Osteoblast (primary cell): ENCODE measurements around the gene PFKP. TPM values are rescaled to one million over a fixed set of nuclear protein-coding genes. Genes with fewer than 3 reads are reported as not detected.

Experiments
- DNase-seq: peaks from one replicate; pipeline ENCODE4 v3.0.0; 2011; ENCODE audit warnings: low spot score, mixed read lengths; ENCODE audit not compliant: insufficient read length; ENCODE audit errors: missing footprints
- H2AFZ ChIP-seq: 2 replicates; pipeline ENCODE4 v1.6.0; 2011; ENCODE audit warnings: mild to moderate bottlenecking, low read length
- H3K27ac ChIP-seq: 2 replicates; pipeline ENCODE4 v1.5.1; 2011; ENCODE audit warnings: mild to moderate bottlenecking, low read depth, low read length, moderate library complexity
- H3K27me3 ChIP-seq: 2 replicates; pipeline ENCODE4 v1.6.0; 2012; ENCODE audit warnings: mild to moderate bottlenecking, control low read depth, inconsistent platforms, low read length, moderate library complexity; ENCODE audit not compliant: insufficient read depth
- H3K36me3 ChIP-seq: 2 replicates; pipeline ENCODE4 v1.5.1; 2011; ENCODE audit warnings: mild to moderate bottlenecking, low read length, control low read depth, moderate library complexity; ENCODE audit not compliant: insufficient read depth
- H3K4me1 ChIP-seq: 2 replicates; pipeline ENCODE4 v1.5.1; 2011; ENCODE audit warnings: mild to moderate bottlenecking, low read length, control low read depth, moderate library complexity; ENCODE audit not compliant: insufficient read depth
- H3K4me2 ChIP-seq: 2 replicates; pipeline ENCODE4 v1.6.0; 2011; ENCODE audit warnings: mild to moderate bottlenecking, low read length; ENCODE audit not compliant: insufficient read depth
- H3K4me3 ChIP-seq: fragments of 200-600 bp; sonication (generic); 3 replicates; pipeline ENCODE4 v1.5.1; 2012; ENCODE audit warnings: mild to moderate bottlenecking, low read length, inconsistent platforms; ENCODE audit not compliant: insufficient read depth
- H3K79me2 ChIP-seq: 2 replicates; pipeline ENCODE4 v1.6.0; 2012; ENCODE audit warnings: mild to moderate bottlenecking, low read length, control low read depth, inconsistent platforms; ENCODE audit not compliant: insufficient read depth
- H3K9me3 ChIP-seq: 2 replicates; pipeline ENCODE4 v1.5.1; 2011; ENCODE audit warnings: low read depth, low read length, control low read depth
- H4K20me1 ChIP-seq: 2 replicates; pipeline ENCODE4 v1.6.0; 2012; ENCODE audit warnings: mild to moderate bottlenecking, low read length, control low read depth; ENCODE audit not compliant: insufficient read depth
- total RNA-seq: library from RNA; depleted of rRNA; stranded (reverse); fragments of >200 nt; gene quantifications from 2 replicates; pipeline ENCODE4 v1.2.3, GENCODE V29; 2012
- TF ChIP-seq, protein P1 (sequence below): IDR thresholded peaks from 2 replicates; pipeline ENCODE4 v1.5.1; 2011; ENCODE audit warnings: mild to moderate bottlenecking, low read depth, low read length, moderate library complexity; ENCODE audit errors: extremely low read depth

PFKP gene
- total RNA-seq: 71.6 and 80.0 TPM in 2 replicates

DNA sequence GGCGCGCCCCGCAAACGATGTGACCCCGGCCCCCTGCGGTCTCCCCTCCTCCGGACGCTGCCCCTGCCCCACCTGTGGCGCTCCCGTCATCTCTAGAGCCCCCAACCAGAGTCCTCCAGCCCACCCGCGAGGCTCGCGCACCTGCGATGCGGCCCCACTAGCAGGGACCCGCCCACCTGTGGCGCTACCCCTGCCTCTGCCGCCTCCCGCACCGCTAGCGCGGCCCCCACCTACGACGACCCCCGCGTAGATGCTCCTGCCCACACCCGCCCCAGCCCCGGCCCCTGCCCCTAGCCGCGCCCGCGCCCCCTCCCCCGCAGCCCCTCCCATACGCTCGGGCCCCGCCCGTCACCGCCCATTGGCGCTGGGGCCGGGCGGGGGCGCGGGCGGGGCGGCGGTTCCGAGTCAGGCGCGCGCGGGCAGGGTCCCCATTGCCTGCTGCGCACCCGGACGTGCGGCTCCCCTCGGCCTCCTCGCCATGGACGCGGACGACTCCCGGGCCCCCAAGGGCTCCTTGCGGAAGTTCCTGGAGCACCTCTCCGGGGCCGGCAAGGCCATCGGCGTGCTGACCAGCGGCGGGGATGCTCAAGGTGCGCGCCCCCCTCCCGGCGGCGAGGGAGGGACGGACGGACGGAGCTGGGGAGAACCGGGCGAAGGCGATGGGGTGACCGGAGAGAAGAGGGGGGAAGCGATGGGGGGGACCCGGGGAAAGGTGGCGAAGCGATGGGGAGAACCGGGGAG, at the start of gene PFKP:
PFKP (plus strand) TSS at position 431 of the 741 bp plus-strand sequence; CDS start at position 479, 48 bp downstream.
- Histone ChIP-seq H3K4me2 (peak within 1 kb of the TSS; percentile 94), H3K27ac (peak within 1 kb of the TSS; percentile 75), H3K27me3 (no peaks in the 10 kb centered on the region), H2AFZ (peak within 1 kb of the TSS; percentile 68), H3K79me2 (peaks cover 41% of the 10 kb centered on the region), H3K4me3 (peak within 1 kb of the TSS; percentile 88), H3K36me3 (peaks cover 10% of the 10 kb centered on the region), H3K4me1 (peaks cover 22% of the 10 kb centered on the region), H4K20me1 (peaks cover 5% of the 10 kb centered on the region), H3K9me3 (no peaks in the 10 kb centered on the region)
- DNase-seq: peak; percentile 90
- TF ChIP-seq, protein P1, sequence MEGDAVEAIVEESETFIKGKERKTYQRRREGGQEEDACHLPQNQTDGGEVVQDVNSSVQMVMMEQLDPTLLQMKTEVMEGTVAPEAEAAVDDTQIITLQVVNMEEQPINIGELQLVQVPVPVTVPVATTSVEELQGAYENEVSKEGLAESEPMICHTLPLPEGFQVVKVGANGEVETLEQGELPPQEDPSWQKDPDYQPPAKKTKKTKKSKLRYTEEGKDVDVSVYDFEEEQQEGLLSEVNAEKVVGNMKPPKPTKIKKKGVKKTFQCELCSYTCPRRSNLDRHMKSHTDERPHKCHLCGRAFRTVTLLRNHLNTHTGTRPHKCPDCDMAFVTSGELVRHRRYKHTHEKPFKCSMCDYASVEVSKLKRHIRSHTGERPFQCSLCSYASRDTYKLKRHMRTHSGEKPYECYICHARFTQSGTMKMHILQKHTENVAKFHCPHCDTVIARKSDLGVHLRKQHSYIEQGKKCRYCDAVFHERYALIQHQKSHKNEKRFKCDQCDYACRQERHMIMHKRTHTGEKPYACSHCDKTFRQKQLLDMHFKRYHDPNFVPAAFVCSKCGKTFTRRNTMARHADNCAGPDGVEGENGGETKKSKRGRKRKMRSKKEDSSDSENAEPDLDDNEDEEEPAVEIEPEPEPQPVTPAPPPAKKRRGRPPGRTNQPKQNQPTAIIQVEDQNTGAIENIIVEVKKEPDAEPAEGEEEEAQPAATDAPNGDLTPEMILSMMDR: no peak

DNA sequence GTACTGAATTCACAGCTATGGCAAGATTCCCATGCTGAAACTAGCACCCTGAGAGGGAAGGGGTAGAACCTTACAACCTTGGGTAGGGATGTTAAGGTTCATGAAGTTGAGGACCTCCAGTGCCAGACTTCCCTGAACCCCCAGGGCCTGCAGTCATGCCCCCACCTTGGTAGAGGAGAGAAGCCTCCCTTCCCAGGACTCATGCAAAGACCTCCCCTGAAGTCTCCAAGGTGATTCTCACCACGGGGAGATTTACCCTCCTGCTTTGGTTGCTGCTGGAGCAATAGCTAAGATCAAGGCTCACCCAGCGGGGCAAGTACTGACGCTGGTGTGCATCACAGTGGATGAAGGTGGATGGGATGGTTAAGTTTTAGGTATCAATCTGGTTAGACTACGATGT, 49.1 kb upstream of the PFKP start:
- no peak for DNase-seq
- Histone ChIP-seq H3K27me3 (peaks cover 22% of the 10 kb centered on the region), H3K9me3 (peaks cover under 1% of the 10 kb centered on the region), H3K4me2 (no peak overlapping the region), H2AFZ (no peak overlapping the region), H3K36me3 (no peaks in the 10 kb centered on the region), H3K27ac (no peak overlapping the region), H4K20me1 (no peaks in the 10 kb centered on the region), H3K79me2 (no peaks in the 10 kb centered on the region), H3K4me3 (no peak overlapping the region), H3K4me1 (no peaks in the 10 kb centered on the region)
- TF ChIP-seq, protein P1: no peak

- Histone ChIP-seq H3K4me1 (no peaks in the 10 kb centered on the region), H2AFZ (no peak overlapping the region), H3K4me2 (no peak overlapping the region), H3K79me2 (no peaks in the 10 kb centered on the region), H4K20me1 (no peaks in the 10 kb centered on the region), H3K4me3 (no peak overlapping the region), H3K27ac (no peak overlapping the region), H3K27me3 (peaks cover 9% of the 10 kb centered on the region), H3K9me3 (no peaks in the 10 kb centered on the region), H3K36me3 (no peaks in the 10 kb centered on the region)
- no peak for DNase-seq
- TF ChIP-seq, protein P1: no peak
These were observed 47.0 kb upstream of the PFKP start for GRCh38 chr10:3020311-3020710.

- no peak overlapping the region for H3K27ac ChIP-seq
- H3K4me1 ChIP-seq: no peaks in the 10 kb centered on the region
- no peak overlapping the region for H3K4me3 ChIP-seq
- no peaks in the 10 kb centered on the region for H3K79me2 ChIP-seq
- H3K9me3 ChIP-seq: no peaks in the 10 kb centered on the region
- peaks cover 8% of the 10 kb centered on the region for H3K27me3 ChIP-seq
- H3K36me3 ChIP-seq: no peaks in the 10 kb centered on the region
- H3K4me2 ChIP-seq: no peak overlapping the region
- TF ChIP-seq, protein P1: no peak
- no peak overlapping the region for H2AFZ ChIP-seq
- no peak for DNase-seq
- H4K20me1 ChIP-seq: no peaks in the 10 kb centered on the region
These were observed 46.5 kb upstream of the PFKP start for GRCh38 chr10:3020881-3021280.
